Medulla oblongata (tissue), 1 donor: Measurements from ENCODE around the gene USP17L27.
"Not testable (repeated sequence)": the region's sequence is repeated elsewhere in the genome, so short reads cannot be mapped to it uniquely, and the experiment has no call there.

ENCODE experiments used
- DNase-seq: peaks from one replicate; pipeline ENCODE4 v3.0.0-alpha.2; 2015; ENCODE audit errors: extremely low spot score

USP17L27 gene

DNA sequence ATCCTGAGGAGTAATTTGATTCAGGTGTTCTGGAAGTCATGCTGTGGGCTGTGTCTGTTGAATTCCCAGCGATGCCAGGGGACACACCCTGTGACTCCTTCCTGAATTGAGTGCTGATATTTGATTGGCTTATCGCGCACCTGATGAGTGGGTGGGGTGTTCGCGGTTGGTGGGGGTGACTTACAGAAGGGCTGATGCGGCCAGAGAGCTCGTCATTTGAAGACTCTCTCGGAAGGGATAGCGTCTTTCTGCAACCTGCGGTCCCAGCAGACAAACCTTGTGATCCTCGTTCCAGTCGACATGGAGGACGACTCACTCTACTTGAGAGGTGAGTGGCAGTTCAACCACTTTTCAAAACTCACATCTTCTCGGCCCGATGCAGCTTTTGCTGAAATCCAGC, at the start of gene USP17L27:
TSS of gene USP17L27 (plus strand) at position 301 of the 400 bp plus-strand sequence. CDS start at position 301, 0 bp downstream.
- not testable (repeated sequence) for DNase-seq

GRCh38 chr4:9324191-9324590, 19.8 kb upstream of the USP17L27 start:
- DNase-seq: not testable (repeated sequence)

DNA sequence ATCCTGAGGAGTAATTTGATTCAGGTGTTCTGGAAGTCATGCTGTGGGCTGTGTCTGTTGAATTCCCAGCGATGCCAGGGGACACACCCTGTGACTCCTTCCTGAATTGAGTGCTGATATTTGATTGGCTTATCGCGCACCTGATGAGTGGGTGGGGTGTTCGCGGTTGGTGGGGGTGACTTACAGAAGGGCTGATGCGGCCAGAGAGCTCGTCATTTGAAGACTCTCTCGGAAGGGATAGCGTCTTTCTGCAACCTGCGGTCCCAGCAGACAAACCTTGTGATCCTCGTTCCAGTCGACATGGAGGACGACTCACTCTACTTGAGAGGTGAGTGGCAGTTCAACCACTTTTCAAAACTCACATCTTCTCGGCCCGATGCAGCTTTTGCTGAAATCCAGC, 19.1 kb upstream of the USP17L27 start, which contains the start of gene USP17L24:
TSS of gene USP17L24 (plus strand) at position 301 of the 400 bp plus-strand sequence. CDS start at position 301, 0 bp downstream.
- not testable (repeated sequence) for DNase-seq

DNA sequence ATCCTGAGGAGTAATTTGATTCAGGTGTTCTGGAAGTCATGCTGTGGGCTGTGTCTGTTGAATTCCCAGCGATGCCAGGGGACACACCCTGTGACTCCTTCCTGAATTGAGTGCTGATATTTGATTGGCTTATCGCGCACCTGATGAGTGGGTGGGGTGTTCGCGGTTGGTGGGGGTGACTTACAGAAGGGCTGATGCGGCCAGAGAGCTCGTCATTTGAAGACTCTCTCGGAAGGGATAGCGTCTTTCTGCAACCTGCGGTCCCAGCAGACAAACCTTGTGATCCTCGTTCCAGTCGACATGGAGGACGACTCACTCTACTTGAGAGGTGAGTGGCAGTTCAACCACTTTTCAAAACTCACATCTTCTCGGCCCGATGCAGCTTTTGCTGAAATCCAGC, 14.3 kb upstream of the USP17L27 start, which contains the start of gene USP17L25:
TSS of gene USP17L25 (plus strand) at position 301 of the 400 bp plus-strand sequence. CDS start at position 301, 0 bp downstream.
- not testable (repeated sequence) for DNase-seq

GRCh38 chr4:9334358-9334757, 9.6 kb upstream of the USP17L27 start, which contains the start of gene USP17L26:
USP17L26 (plus strand) TSS chr4:9334658; CDS start chr4:9334658, 0 bp downstream.
- DNase-seq: not testable (repeated sequence)

DNA sequence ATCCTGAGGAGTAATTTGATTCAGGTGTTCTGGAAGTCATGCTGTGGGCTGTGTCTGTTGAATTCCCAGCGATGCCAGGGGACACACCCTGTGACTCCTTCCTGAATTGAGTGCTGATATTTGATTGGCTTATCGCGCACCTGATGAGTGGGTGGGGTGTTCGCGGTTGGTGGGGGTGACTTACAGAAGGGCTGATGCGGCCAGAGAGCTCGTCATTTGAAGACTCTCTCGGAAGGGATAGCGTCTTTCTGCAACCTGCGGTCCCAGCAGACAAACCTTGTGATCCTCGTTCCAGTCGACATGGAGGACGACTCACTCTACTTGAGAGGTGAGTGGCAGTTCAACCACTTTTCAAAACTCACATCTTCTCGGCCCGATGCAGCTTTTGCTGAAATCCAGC, 4.8 kb upstream of the USP17L27 start, which contains the start of gene USP17L5:
TSS of gene USP17L5 (plus strand) at position 301 of the 400 bp plus-strand sequence. CDS start at position 301, 0 bp downstream.
- DNase-seq: not testable (repeated sequence)

GRCh38 chr4:9348593-9348992, 4.6 kb downstream of the USP17L27 start, which contains the start of gene USP17L28:
USP17L28 (plus strand) TSS chr4:9348893; CDS start chr4:9348893, 0 bp downstream.
- not testable (repeated sequence) for DNase-seq

DNA sequence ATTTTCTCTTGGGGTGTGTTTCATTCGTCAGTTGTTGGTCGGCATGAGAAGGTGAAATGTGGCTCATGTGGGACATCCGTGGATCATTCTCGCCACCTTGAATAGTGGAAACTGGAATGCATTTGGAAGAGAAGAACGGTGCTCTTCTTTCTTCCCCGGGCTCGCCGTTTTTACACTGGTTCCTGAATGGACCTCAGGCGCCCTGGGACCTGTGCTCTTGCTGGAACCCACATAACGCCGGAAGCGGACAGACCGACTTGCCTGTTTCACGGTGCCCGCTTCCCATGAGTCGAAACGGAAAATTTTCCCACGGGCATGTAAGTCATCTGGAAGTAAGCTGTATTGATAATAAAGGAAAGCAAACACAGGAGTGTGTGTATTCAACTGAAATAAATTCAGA, 6.9 kb downstream of the USP17L27 start:
- not testable (repeated sequence) for DNase-seq

- DNase-seq: not testable (repeated sequence)
These were observed 9.4 kb downstream of the USP17L27 start, which contains the start of gene USP17L29 for GRCh38 chr4:9353338-9353737. USP17L29 (plus strand) TSS chr4:9353638; CDS start chr4:9353638, 0 bp downstream.

DNA sequence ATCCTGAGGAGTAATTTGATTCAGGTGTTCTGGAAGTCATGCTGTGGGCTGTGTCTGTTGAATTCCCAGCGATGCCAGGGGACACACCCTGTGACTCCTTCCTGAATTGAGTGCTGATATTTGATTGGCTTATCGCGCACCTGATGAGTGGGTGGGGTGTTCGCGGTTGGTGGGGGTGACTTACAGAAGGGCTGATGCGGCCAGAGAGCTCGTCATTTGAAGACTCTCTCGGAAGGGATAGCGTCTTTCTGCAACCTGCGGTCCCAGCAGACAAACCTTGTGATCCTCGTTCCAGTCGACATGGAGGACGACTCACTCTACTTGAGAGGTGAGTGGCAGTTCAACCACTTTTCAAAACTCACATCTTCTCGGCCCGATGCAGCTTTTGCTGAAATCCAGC, 18.9 kb downstream of the USP17L27 start, which contains the start of gene USP17L30:
TSS of gene USP17L30 (plus strand) at position 301 of the 400 bp plus-strand sequence. CDS start at position 301, 0 bp downstream.
- not testable (repeated sequence) for DNase-seq

DNA sequence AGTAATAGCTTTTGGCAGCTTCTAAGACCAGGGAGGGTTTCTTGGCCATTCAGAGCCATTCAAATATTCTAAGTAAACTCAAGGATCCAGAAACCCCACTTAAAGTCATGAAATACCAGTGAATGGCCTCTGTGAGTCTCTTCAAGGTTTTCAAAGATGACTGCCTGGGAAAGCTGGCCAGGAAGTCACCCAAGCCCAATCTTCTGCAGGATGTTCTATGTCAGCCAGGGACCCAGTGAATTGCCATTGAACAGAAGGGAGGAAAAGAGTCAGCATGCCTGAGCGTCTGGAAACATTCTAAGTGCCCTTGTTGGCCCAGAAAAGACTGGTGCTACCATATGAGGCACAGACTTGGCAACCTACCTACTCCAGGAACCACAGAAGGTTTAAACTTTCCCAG, 35.9 kb downstream of the USP17L27 start:
- DNase-seq: not testable (repeated sequence)

DNA sequence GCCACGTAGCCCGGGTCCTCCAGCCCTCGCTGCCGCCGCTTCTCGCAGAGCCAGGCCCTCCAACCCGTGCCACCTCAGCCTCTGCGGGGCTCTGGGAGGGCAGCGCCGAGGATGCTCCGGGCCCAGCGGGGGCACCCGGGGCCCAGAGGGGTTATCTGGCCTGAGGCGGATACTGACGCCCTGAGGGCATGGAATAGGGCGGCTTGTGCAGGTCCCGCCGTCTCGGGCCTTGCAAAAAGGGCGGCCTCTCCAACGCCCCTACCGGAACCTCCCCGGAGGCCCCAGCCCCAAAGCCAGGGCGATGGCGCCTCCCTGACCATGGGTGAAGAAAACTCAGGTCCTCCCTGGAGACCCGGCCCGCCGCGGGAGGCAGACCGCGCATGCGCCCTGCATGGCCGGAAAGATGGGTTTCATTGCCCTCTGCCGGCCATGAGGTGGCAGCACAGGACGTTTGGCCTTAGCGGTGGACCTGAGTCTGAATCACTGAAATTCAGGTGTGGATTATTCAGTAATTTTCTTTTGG, 37.1 kb downstream of the USP17L27 start:
- not testable (repeated sequence) for DNase-seq

DNA sequence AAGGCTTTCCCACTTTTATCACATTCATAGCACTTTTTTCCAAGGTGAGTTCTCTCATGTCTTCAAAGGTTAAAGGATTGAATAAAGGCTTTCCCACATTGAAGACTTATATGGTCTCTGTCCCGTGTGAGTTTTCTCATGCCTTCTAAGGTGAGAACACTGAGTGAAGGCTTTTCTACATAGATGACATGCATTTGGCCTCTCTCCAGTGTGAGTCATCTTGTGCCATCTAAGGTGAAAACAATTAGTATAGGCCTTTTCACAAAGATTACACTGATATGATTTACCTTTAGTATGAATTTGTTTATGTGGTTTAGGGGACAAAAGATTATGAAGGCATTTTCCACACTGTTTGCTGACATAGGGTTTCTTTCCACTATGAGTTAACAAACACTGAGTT, 40.2 kb downstream of the USP17L27 start:
- DNase-seq: no peak

DNA sequence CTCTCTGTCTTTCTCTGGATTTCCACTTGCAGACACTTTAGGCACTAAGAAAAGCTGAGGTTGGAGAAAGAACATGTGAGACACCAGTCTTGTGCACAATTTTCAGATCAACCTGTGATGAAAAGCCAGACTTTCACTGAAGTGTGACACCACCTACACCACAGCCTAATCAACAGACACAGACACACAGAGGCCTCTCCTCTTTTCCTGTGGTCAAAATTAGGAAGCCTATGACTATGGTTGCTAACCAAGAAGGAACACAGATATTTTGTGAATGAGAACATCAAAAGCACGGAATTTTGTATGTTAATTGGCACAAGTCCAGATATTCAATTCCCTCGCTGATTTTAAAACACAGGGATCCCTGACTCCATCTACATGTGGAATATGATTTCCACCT, 45.1 kb downstream of the USP17L27 start:
- not testable (repeated sequence) for DNase-seq
